ENCODE data around the gene KLHL14. TPM values are rescaled to one million over a fixed set of nuclear protein-coding genes. Genes with fewer than 3 reads are reported as not detected.

Gene KLHL14
- total RNA-seq, 1 donor from 2014 or later: 0.13 TPM

- Histone ChIP-seq H3K9me3 (ENCODE audit: low read depth) (no peaks in the 10 kb centered on the region), H3K4me3 (no peak overlapping the region), H3K4me1 (no peaks in the 10 kb centered on the region), H3K27me3 (no peaks in the 10 kb centered on the region), H3K4me2 (no peak overlapping the region), H3K9ac (no peak overlapping the region), H3F3A (ENCODE audit: low read depth) (no peaks in the 10 kb centered on the region), H3K36me3 (no peaks in the 10 kb centered on the region), H2AFZ (replicated peaks) (no peak overlapping the region), H3K27ac (no peak overlapping the region), H4K20me1 (ENCODE audit: low read depth) (no peaks in the 10 kb centered on the region), H3K79me2 (ENCODE audit: low read depth) (no peaks in the 10 kb centered on the region)
- Mint-ChIP-seq H3K27ac (no peak overlapping the region), H3K27me3 (ENCODE audit: insufficient read depth, low read depth) (no peaks in the 10 kb centered on the region), H3K36me3 (peaks cover 15% of the 10 kb centered on the region), H3K4me3 (no peak overlapping the region), H3K4me1 (no peaks in the 10 kb centered on the region), H3K9me3 (no peaks in the 10 kb centered on the region)
- no peak for DNase-seq (ENCODE audit: low spot score)
- TF ChIP-seq EZH2phosphoT487 (IDR thresholded peaks at IDR 0.05) (no peak), CTCF (IDR thresholded peaks at IDR 0.05) (no peak), EZH2 (IDR thresholded peaks at IDR 0.05) (no peak)
Observed at GRCh38 chr18:32684096-32684495, 88.7 kb downstream of the KLHL14 start.

- Histone ChIP-seq H3K27me3 (no peaks in the 10 kb centered on the region), H3K79me2 (ENCODE audit: low read depth) (no peaks in the 10 kb centered on the region), H3F3A (ENCODE audit: low read depth) (no peaks in the 10 kb centered on the region), H3K27ac (no peak overlapping the region), H4K20me1 (ENCODE audit: low read depth) (no peaks in the 10 kb centered on the region), H3K9me3 (ENCODE audit: low read depth) (no peaks in the 10 kb centered on the region), H3K9ac (no peak overlapping the region), H3K4me2 (no peak overlapping the region), H3K4me3 (no peak overlapping the region), H2AFZ (replicated peaks) (no peak overlapping the region), H3K36me3 (no peaks in the 10 kb centered on the region), H3K4me1 (no peaks in the 10 kb centered on the region)
- Mint-ChIP-seq H3K27ac (no peak overlapping the region), H3K36me3 (peaks cover 20% of the 10 kb centered on the region), H3K9me3 (no peaks in the 10 kb centered on the region), H3K4me1 (no peaks in the 10 kb centered on the region), H3K4me3 (no peak overlapping the region), H3K27me3 (ENCODE audit: insufficient read depth, low read depth) (no peaks in the 10 kb centered on the region)
- TF ChIP-seq CTCF (IDR thresholded peaks at IDR 0.05) (peak; percentile 46), EZH2 (IDR thresholded peaks at IDR 0.05) (no peak)
- DNase-seq (ENCODE audit: low spot score): peak; percentile 18
Observed at GRCh38 chr18:32683044-32683443, 89.8 kb downstream of the KLHL14 start.

- H3K27ac ChIP-seq: no peak overlapping the region
- H3K27me3 ChIP-seq: no peaks in the 10 kb centered on the region
- no peak for TF ChIP-seq EZH2phosphoT487 (IDR thresholded peaks at IDR 0.05)
- no peak for TF ChIP-seq EZH2 (IDR thresholded peaks at IDR 0.05)
- TF ChIP-seq CTCF (IDR thresholded peaks at IDR 0.05): no peak
- no peaks in the 10 kb centered on the region for H3K27me3 Mint-ChIP-seq (ENCODE audit: insufficient read depth, low read depth)
- no peak for DNase-seq (ENCODE audit: low spot score)
- no peaks in the 10 kb centered on the region for H3F3A ChIP-seq (ENCODE audit: low read depth)
- no peak overlapping the region for H3K4me3 Mint-ChIP-seq
- no peak overlapping the region for H3K27ac Mint-ChIP-seq
- no peaks in the 10 kb centered on the region for H4K20me1 ChIP-seq (ENCODE audit: low read depth)
- no peaks in the 10 kb centered on the region for H3K4me1 ChIP-seq
- H3K4me2 ChIP-seq: no peak overlapping the region
- H3K4me1 Mint-ChIP-seq: no peaks in the 10 kb centered on the region
- H3K9me3 ChIP-seq (ENCODE audit: low read depth): no peaks in the 10 kb centered on the region
- H3K9me3 Mint-ChIP-seq: no peaks in the 10 kb centered on the region
- peaks cover 31% of the 10 kb centered on the region for H3K36me3 Mint-ChIP-seq
- H3K79me2 ChIP-seq (ENCODE audit: low read depth): no peaks in the 10 kb centered on the region
- H3K36me3 ChIP-seq: no peaks in the 10 kb centered on the region
- H3K4me3 ChIP-seq: no peak overlapping the region
- H3K9ac ChIP-seq: no peak overlapping the region
- no peak overlapping the region for H2AFZ ChIP-seq (replicated peaks)
Observed at GRCh38 chr18:32677578-32677977, 95.2 kb downstream of the KLHL14 start.

All from neural progenitor cell (in vitro differentiated cells).